Immature natural killer cell (primary cell): ENCODE measurements around the gene ANKRD40CL. TPM values are rescaled to one million over a fixed set of nuclear protein-coding genes. Genes with fewer than 3 reads are reported as not detected.
A peak's percentile ranks its signal among the peaks of the same experiment; 100 is the strongest.

Experiments used
- DNase-seq, 3 donors: peaks; one replicate each; pipeline ENCODE4 v3.0.0; 2022; ENCODE audit warnings: mixed read lengths in 1 of 3
- H3K27ac Mint-ChIP-seq, 6 donors: one replicate each; pipeline ENCODE4 v1.8.0; 2020; ENCODE audit warnings: mixed read lengths in 6 of 6, mild to moderate bottlenecking in 5 of 6, inconsistent platforms in 4 of 6, moderate library complexity in 3 of 6
- H3K27me3 Mint-ChIP-seq, 3 donors: one replicate each; pipeline ENCODE4 v1.8.0; 2020 to 2021; ENCODE audit warnings: low read depth in 3 of 3, mild to moderate bottlenecking in 3 of 3, mixed read lengths in 3 of 3, moderate library complexity in 3 of 3, inconsistent platforms in 1 of 3
- H3K36me3 Mint-ChIP-seq, 3 donors: one replicate each; pipeline ENCODE4 v1.8.0; 2020; ENCODE audit warnings: mixed read lengths in 3 of 3, inconsistent platforms in 2 of 3, mild to moderate bottlenecking in 2 of 3
- H3K4me1 Mint-ChIP-seq, 2 donors: one replicate each; pipeline ENCODE4 v1.8.0; 2020; ENCODE audit warnings: inconsistent platforms in 2 of 2, mild to moderate bottlenecking in 2 of 2, mixed read lengths in 2 of 2, moderate library complexity in 1 of 2
- H3K4me3 Mint-ChIP-seq, 5 donors: one replicate each; pipeline ENCODE4 v1.8.0; 2020; ENCODE audit warnings: mild to moderate bottlenecking in 5 of 5, mixed read lengths in 5 of 5, inconsistent platforms in 3 of 5, moderate library complexity in 3 of 5
- H3K9me3 Mint-ChIP-seq, 6 donors: one replicate each; pipeline ENCODE4 v1.8.0; 2020; ENCODE audit warnings: mild to moderate bottlenecking in 6 of 6, mixed read lengths in 6 of 6, inconsistent platforms in 4 of 6, moderate library complexity in 3 of 6
- polyA plus RNA-seq, 3 donors: library from polyadenylated mRNA; unstranded; fragments of 300-500 nt; fragmentation: Illumina TruSeq; gene quantifications; one replicate each; pipeline ENCODE4 v1.2.3, GENCODE V29; 2021

ANKRD40CL gene
- polyA plus RNA-seq, 3 donors from 2014 or later = not detected

GRCh38 chr17:50764734-50765149 is 2.6 kb downstream of the ANKRD40CL start:
- no peak overlapping the region for H3K4me3 Mint-ChIP-seq
- no peaks in the 10 kb centered on the region for H3K36me3 Mint-ChIP-seq
- H3K27me3 Mint-ChIP-seq = peaks cover 1 to 11% (median 6%) of the 10 kb centered on the region in 3 donors
- no peak for DNase-seq
- H3K27ac Mint-ChIP-seq = no peak overlapping the region
- peaks cover 0 to 2% (median 0%) of the 10 kb centered on the region in 6 donors for H3K9me3 Mint-ChIP-seq
- peaks cover 6 to 14% of the 10 kb centered on the region in 2 donors for H3K4me1 Mint-ChIP-seq

- H3K27ac Mint-ChIP-seq = no peak overlapping the region
Observed at GRCh38 chr17:50763716-50764475, 3.4 kb downstream of the ANKRD40CL start.

GRCh38 chr17:50762177-50762576 is 5.1 kb downstream of the ANKRD40CL start:
- DNase-seq = no peak
- no peak overlapping the region for H3K4me3 Mint-ChIP-seq
- H3K4me1 Mint-ChIP-seq = peaks cover 12 to 17% of the 10 kb centered on the region in 2 donors
- no peaks in the 10 kb centered on the region for H3K36me3 Mint-ChIP-seq
- H3K27ac Mint-ChIP-seq = no peak overlapping the region
- peaks cover 1 to 9% (median 5%) of the 10 kb centered on the region in 3 donors for H3K27me3 Mint-ChIP-seq
- H3K9me3 Mint-ChIP-seq = peaks cover 0 to 2% (median 0%) of the 10 kb centered on the region in 6 donors

More at GRCh38 chr17:50763716-50764475, 3.4 kb downstream of the ANKRD40CL start:
- Mint-ChIP-seq H3K4me1 (peaks cover 8 to 15% of the 10 kb centered on the region in 2 donors), H3K4me3 (no peak overlapping the region), H3K27me3 (peaks cover 1 to 11% (median 5%) of the 10 kb centered on the region in 3 donors), H3K9me3 (peaks cover 0 to 2% (median 0%) of the 10 kb centered on the region in 6 donors), H3K36me3 (no peaks in the 10 kb centered on the region)
- DNase-seq = no peak

GRCh38 chr17:50758989-50759544 is 8.3 kb downstream of the ANKRD40CL start:
- Mint-ChIP-seq H3K4me3 (no peak overlapping the region), H3K4me1 (peaks cover 7 to 12% of the 10 kb centered on the region in 2 donors), H3K9me3 (peaks cover 0 to 2% (median 0%) of the 10 kb centered on the region in 6 donors), H3K36me3 (peaks cover 0 to 9% (median 6%) of the 10 kb centered on the region in 3 donors), H3K27me3 (peaks cover 0 to 7% (median 2%) of the 10 kb centered on the region in 3 donors), H3K27ac (peak overlapping the region in 3 of 6 donors; percentile 17 to 76 (median 42))
- no peak for DNase-seq

- no peak for DNase-seq
- H3K36me3 Mint-ChIP-seq = peaks cover 0 to 13% (median 6%) of the 10 kb centered on the region in 3 donors
- peaks cover 0 to 2% (median 0%) of the 10 kb centered on the region in 6 donors for H3K9me3 Mint-ChIP-seq
- H3K27ac Mint-ChIP-seq = peak overlapping the region in 2 of 6 donors; percentile 17 to 42
- peaks cover 7 to 12% of the 10 kb centered on the region in 2 donors for H3K4me1 Mint-ChIP-seq
- no peak overlapping the region for H3K4me3 Mint-ChIP-seq
- peaks cover 0 to 7% (median 2%) of the 10 kb centered on the region in 3 donors for H3K27me3 Mint-ChIP-seq
Observed at GRCh38 chr17:50758524-50758923, 8.8 kb downstream of the ANKRD40CL start.

- Mint-ChIP-seq H3K36me3 (peaks cover 4 to 47% (median 18%) of the 10 kb centered on the region in 3 donors), H3K27me3 (peaks cover 0 to 5% (median 4%) of the 10 kb centered on the region in 3 donors), H3K27ac (peak overlapping the region in 3 of 6 donors; percentile 0 to 48 (median 38)), H3K9me3 (no peaks in the 10 kb centered on the region), H3K4me3 (no peak overlapping the region), H3K4me1 (peaks cover 3 to 6% of the 10 kb centered on the region in 2 donors)
- no peak for DNase-seq
Observed at GRCh38 chr17:50754521-50754920, 12.8 kb downstream of the ANKRD40CL start.

GRCh38 chr17:50749245-50749644 is 18.1 kb downstream of the ANKRD40CL start:
- DNase-seq = no peak
- peaks cover 0 to 2% of the 10 kb centered on the region in 2 donors for H3K4me1 Mint-ChIP-seq
- no peak overlapping the region for H3K4me3 Mint-ChIP-seq
- peak overlapping the region in 1 of 6 donors; percentile 55 for H3K27ac Mint-ChIP-seq
- peaks cover 0 to 5% (median 2%) of the 10 kb centered on the region in 3 donors for H3K27me3 Mint-ChIP-seq
- H3K9me3 Mint-ChIP-seq = no peaks in the 10 kb centered on the region
- H3K36me3 Mint-ChIP-seq = peaks cover 24 to 70% (median 38%) of the 10 kb centered on the region in 3 donors

- peaks cover 38 to 65% (median 46%) of the 10 kb centered on the region in 3 donors for H3K36me3 Mint-ChIP-seq
Observed at GRCh38 chr17:50745631-50746030, 21.7 kb downstream of the ANKRD40CL start.

GRCh38 chr17:50739098-50739497 is 28.2 kb downstream of the ANKRD40CL start:
- Mint-ChIP-seq H3K36me3 (peaks cover 14 to 32% (median 20%) of the 10 kb centered on the region in 3 donors), H3K27ac (peak overlapping the region in 2 of 6 donors; percentile 17 to 29), H3K9me3 (no peaks in the 10 kb centered on the region), H3K4me1 (peaks cover 39 to 60% of the 10 kb centered on the region in 2 donors), H3K27me3 (peaks cover 0 to 5% (median 3%) of the 10 kb centered on the region in 3 donors), H3K4me3 (no peak overlapping the region)
- no peak for DNase-seq

More at GRCh38 chr17:50745631-50746030, 21.7 kb downstream of the ANKRD40CL start:
- Mint-ChIP-seq H3K27me3 (peaks cover 0 to 7% (median 1%) of the 10 kb centered on the region in 3 donors), H3K9me3 (no peaks in the 10 kb centered on the region), H3K4me3 (no peak overlapping the region), H3K4me1 (peaks cover 0 to 5% of the 10 kb centered on the region in 2 donors), H3K27ac (no peak overlapping the region)
- no peak for DNase-seq

- Mint-ChIP-seq H3K27me3 (peaks cover 0 to 5% (median 3%) of the 10 kb centered on the region in 3 donors), H3K27ac (no peak overlapping the region)
Observed at GRCh38 chr17:50737118-50737698, 30.1 kb downstream of the ANKRD40CL start.

GRCh38 chr17:50735287-50735686 is 32.0 kb downstream of the ANKRD40CL start:
- H3K4me3 Mint-ChIP-seq = peak overlapping the region in 1 of 5 donors; percentile 16
- H3K27ac Mint-ChIP-seq = peak overlapping the region in 2 of 6 donors; percentile 44 to 53
- peaks cover 0 to 2% (median 2%) of the 10 kb centered on the region in 3 donors for H3K27me3 Mint-ChIP-seq
- peaks cover 64 to 95% of the 10 kb centered on the region in 2 donors for H3K4me1 Mint-ChIP-seq
- no peaks in the 10 kb centered on the region for H3K9me3 Mint-ChIP-seq
- peaks cover 0 to 7% (median 6%) of the 10 kb centered on the region in 3 donors for H3K36me3 Mint-ChIP-seq
- no peak for DNase-seq

More at GRCh38 chr17:50737118-50737698, 30.1 kb downstream of the ANKRD40CL start:
- H3K4me3 Mint-ChIP-seq = no peak overlapping the region
- no peak for DNase-seq
- H3K9me3 Mint-ChIP-seq = no peaks in the 10 kb centered on the region
- H3K36me3 Mint-ChIP-seq = peaks cover 10 to 21% (median 13%) of the 10 kb centered on the region in 3 donors
- H3K4me1 Mint-ChIP-seq = peaks cover 52 to 78% of the 10 kb centered on the region in 2 donors

- Mint-ChIP-seq H3K36me3 (peaks cover 0 to 5% (median 0%) of the 10 kb centered on the region in 3 donors), H3K4me1 (peaks cover 64 to 90% of the 10 kb centered on the region in 2 donors), H3K4me3 (peak overlapping the region; percentile 5 to 62 (median 40)), H3K27ac (peak overlapping the region; percentile 35 to 84 (median 76)), H3K27me3 (peaks cover 0 to 2% (median 0%) of the 10 kb centered on the region in 3 donors), H3K9me3 (no peaks in the 10 kb centered on the region)
- DNase-seq = peak in 1 of 3 donors; percentile 14
Observed at GRCh38 chr17:50731575-50732460, 35.5 kb downstream of the ANKRD40CL start.
